ENCODE results near the gene PIK3CG. TPM values are rescaled to one million over a fixed set of nuclear protein-coding genes. Genes with fewer than 3 reads are reported as not detected.
"Not testable (repeated sequence)": the region's sequence is repeated elsewhere in the genome, so short reads cannot be mapped to it uniquely, and the experiment has no call there.

Gene PIK3CG
- polyA plus RNA-seq, 3 donors = 17.9 to 31.2 (median 20.7) TPM

DNA sequence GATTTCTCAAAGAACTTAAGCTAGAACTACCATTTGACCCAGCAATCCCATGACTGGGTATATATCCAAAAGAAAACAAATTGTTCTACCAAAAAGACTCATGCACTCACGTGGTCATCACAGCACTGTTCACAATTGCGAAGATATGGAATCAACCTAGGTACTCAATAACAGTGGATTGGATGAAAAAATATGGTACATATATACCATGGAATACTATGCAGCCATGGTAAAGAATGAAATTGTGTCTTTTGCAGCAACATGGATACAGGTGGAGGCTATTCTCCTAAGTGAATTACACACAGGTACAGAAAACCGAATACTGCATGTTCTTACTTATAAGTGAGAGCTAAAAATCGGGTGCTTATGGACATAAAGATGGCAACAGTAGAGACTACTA, 61.8 kb downstream of the PIK3CG start:
- DNase-seq = no peak
- Mint-ChIP-seq H3K36me3 (no peaks in the 10 kb centered on the region), H3K4me3 (no peak overlapping the region), H3K27me3 (ENCODE audit: low read depth in 3 of 3) (peaks cover 0 to 3% (median 0%) of the 10 kb centered on the region in 3 donors), H3K27ac (no peak overlapping the region), H3K9me3 (peaks cover 0 to 19% (median 5%) of the 10 kb centered on the region in 7 donors), H3K4me1 (no peaks in the 10 kb centered on the region)
- no peaks in the 10 kb centered on the region for H3K9me3 ChIP-seq (replicated peaks in 1 of 2; ENCODE audit: control insufficient read depth in 1 of 2, insufficient read depth in 1 of 2, low read length in 2 of 2)
- TF ChIP-seq, protein P1, sequence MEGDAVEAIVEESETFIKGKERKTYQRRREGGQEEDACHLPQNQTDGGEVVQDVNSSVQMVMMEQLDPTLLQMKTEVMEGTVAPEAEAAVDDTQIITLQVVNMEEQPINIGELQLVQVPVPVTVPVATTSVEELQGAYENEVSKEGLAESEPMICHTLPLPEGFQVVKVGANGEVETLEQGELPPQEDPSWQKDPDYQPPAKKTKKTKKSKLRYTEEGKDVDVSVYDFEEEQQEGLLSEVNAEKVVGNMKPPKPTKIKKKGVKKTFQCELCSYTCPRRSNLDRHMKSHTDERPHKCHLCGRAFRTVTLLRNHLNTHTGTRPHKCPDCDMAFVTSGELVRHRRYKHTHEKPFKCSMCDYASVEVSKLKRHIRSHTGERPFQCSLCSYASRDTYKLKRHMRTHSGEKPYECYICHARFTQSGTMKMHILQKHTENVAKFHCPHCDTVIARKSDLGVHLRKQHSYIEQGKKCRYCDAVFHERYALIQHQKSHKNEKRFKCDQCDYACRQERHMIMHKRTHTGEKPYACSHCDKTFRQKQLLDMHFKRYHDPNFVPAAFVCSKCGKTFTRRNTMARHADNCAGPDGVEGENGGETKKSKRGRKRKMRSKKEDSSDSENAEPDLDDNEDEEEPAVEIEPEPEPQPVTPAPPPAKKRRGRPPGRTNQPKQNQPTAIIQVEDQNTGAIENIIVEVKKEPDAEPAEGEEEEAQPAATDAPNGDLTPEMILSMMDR (IDR thresholded peaks at IDR 0.05) = no peak
- no peaks in the 10 kb centered on the region for H3K4me1 ChIP-seq (ENCODE audit: control insufficient read depth in 1 of 2, insufficient read depth in 2 of 2, low read length in 2 of 2)
- H3K4me3 ChIP-seq (replicated peaks in 1 of 3; ENCODE audit: low read depth in 2 of 3, low read length in 3 of 3) = no peak overlapping the region
- no peaks in the 10 kb centered on the region for H4K20me1 ChIP-seq (ENCODE audit: insufficient read depth, low read length)
- WGBS (ENCODE audit: insufficient coverage) = no CpG with 5 or more reads among the region's 4 CpGs
- no peaks in the 10 kb centered on the region for H3K36me3 ChIP-seq (replicated peaks in 1 of 2; ENCODE audit: control insufficient read depth in 1 of 2, insufficient read depth in 2 of 2, low read length in 2 of 2)
- no peak overlapping the region for H3K9ac ChIP-seq (ENCODE audit: insufficient read depth, low read length, poor library complexity, severe bottlenecking)
- no peak overlapping the region for H3K4me2 ChIP-seq (replicated peaks; ENCODE audit: extremely low read depth, low read length, poor library complexity, severe bottlenecking)
- H2AFZ ChIP-seq (ENCODE audit: insufficient read depth, low read depth, low read length, poor library complexity, severe bottlenecking) = no peak overlapping the region
- intact Hi-C loops (cut with micrococcal nuclease) = no loop called here
- H3K27me3 ChIP-seq (ENCODE audit: control insufficient read depth in 2 of 2, insufficient read depth in 2 of 2, low read length in 2 of 2) = no peaks in the 10 kb centered on the region
- no peaks in the 10 kb centered on the region for H3K79me2 ChIP-seq (ENCODE audit: insufficient read depth, low read length)
- H3K27ac ChIP-seq (ENCODE audit: low read depth in 1 of 2, low read length in 2 of 2) = no peak overlapping the region

DNA sequence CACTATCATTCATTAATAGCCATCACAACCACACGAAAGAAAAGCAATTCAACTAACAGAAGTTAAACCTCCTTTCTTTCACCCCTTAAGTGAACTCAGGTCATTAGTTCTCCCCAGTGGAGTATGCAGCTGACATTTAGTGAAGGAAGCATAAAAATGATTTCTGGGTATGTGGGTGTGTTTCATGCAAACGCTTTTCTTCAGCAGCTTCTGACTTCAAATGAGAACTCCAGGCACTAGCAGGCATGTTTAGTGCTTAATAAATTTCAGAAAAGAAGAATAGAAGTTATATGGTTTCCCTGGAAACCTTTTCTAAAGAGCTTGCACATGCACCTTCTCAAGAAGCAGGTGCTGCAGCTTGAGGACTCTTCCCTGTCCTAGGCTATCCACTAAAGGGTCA, 62.5 kb downstream of the PIK3CG start:
- H3K9ac ChIP-seq (ENCODE audit: insufficient read depth, low read length, poor library complexity, severe bottlenecking) = no peak overlapping the region
- H3K9me3 Mint-ChIP-seq = peaks cover 0 to 16% (median 4%) of the 10 kb centered on the region in 7 donors
- H3K27me3 ChIP-seq (ENCODE audit: control insufficient read depth in 2 of 2, insufficient read depth in 2 of 2, low read length in 2 of 2) = no peaks in the 10 kb centered on the region
- no peak overlapping the region for H3K27ac ChIP-seq (ENCODE audit: low read depth in 1 of 2, low read length in 2 of 2)
- H3K4me2 ChIP-seq (replicated peaks; ENCODE audit: extremely low read depth, low read length, poor library complexity, severe bottlenecking) = no peak overlapping the region
- no peak for DNase-seq
- H3K4me3 ChIP-seq (replicated peaks in 1 of 3; ENCODE audit: low read depth in 2 of 3, low read length in 3 of 3) = no peak overlapping the region
- H3K79me2 ChIP-seq (ENCODE audit: insufficient read depth, low read length) = no peaks in the 10 kb centered on the region
- no peak overlapping the region for H2AFZ ChIP-seq (ENCODE audit: insufficient read depth, low read depth, low read length, poor library complexity, severe bottlenecking)
- TF ChIP-seq, protein P1 (IDR thresholded peaks at IDR 0.05) = no peak
- intact Hi-C loops (cut with micrococcal nuclease) = no loop called here
- H3K36me3 Mint-ChIP-seq = no peaks in the 10 kb centered on the region
- no peaks in the 10 kb centered on the region for H3K4me1 ChIP-seq (ENCODE audit: control insufficient read depth in 1 of 2, insufficient read depth in 2 of 2, low read length in 2 of 2)
- H3K27ac Mint-ChIP-seq = no peak overlapping the region
- no peaks in the 10 kb centered on the region for H3K4me1 Mint-ChIP-seq
- no peaks in the 10 kb centered on the region for H3K9me3 ChIP-seq (replicated peaks in 1 of 2; ENCODE audit: control insufficient read depth in 1 of 2, insufficient read depth in 1 of 2, low read length in 2 of 2)
- H3K27me3 Mint-ChIP-seq (ENCODE audit: low read depth in 3 of 3) = peaks cover 0 to 3% (median 1%) of the 10 kb centered on the region in 3 donors
- no peak overlapping the region for H3K4me3 Mint-ChIP-seq
- H4K20me1 ChIP-seq (ENCODE audit: insufficient read depth, low read length) = no peaks in the 10 kb centered on the region
- no CpG with 5 or more reads among the region's 2 CpGs for WGBS (ENCODE audit: insufficient coverage)
- no peaks in the 10 kb centered on the region for H3K36me3 ChIP-seq (replicated peaks in 1 of 2; ENCODE audit: control insufficient read depth in 1 of 2, insufficient read depth in 2 of 2, low read length in 2 of 2)

DNA sequence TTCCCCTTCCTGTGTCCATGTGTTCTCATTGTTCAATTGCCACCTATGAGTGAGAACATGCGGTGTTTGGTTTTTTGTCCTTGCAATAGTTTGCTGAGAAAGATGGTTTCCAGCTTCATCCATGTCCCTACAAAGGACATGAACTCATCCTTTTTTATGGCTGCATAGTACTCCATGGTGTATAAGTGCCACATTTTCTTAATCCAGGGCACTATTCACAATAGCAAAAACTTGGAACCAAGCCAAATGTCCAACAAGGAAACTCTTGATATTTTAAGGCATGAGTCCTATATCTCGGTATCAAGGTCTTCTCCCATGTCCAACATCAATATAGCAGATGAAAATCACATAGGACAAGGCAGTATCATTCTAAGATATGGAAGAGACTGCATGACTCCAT, 64.5 kb downstream of the PIK3CG start:
- H3K4me2 ChIP-seq (replicated peaks; ENCODE audit: extremely low read depth, low read length, poor library complexity, severe bottlenecking); H3K4me3 ChIP-seq (replicated peaks in 1 of 3; ENCODE audit: low read depth in 2 of 3, low read length in 3 of 3); H3K36me3 Mint-ChIP-seq; H3K27me3 Mint-ChIP-seq (ENCODE audit: low read depth in 3 of 3); H4K20me1 ChIP-seq (ENCODE audit: insufficient read depth, low read length); H3K27ac ChIP-seq (ENCODE audit: low read depth in 1 of 2, low read length in 2 of 2); H3K9ac ChIP-seq (ENCODE audit: insufficient read depth, low read length, poor library complexity, severe bottlenecking); H3K79me2 ChIP-seq (ENCODE audit: insufficient read depth, low read length); H3K4me1 Mint-ChIP-seq; DNase-seq; H3K4me3 Mint-ChIP-seq; H3K36me3 ChIP-seq (replicated peaks in 1 of 2; ENCODE audit: control insufficient read depth in 1 of 2, insufficient read depth in 2 of 2, low read length in 2 of 2); H3K9me3 Mint-ChIP-seq; H3K27ac Mint-ChIP-seq; H2AFZ ChIP-seq (ENCODE audit: insufficient read depth, low read depth, low read length, poor library complexity, severe bottlenecking); intact Hi-C loops (cut with micrococcal nuclease); H3K4me1 ChIP-seq (ENCODE audit: control insufficient read depth in 1 of 2, insufficient read depth in 2 of 2, low read length in 2 of 2); H3K27me3 ChIP-seq (ENCODE audit: control insufficient read depth in 2 of 2, insufficient read depth in 2 of 2, low read length in 2 of 2); H3K9me3 ChIP-seq (replicated peaks in 1 of 2; ENCODE audit: control insufficient read depth in 1 of 2, insufficient read depth in 1 of 2, low read length in 2 of 2): not testable (repeated sequence)
- 100% methylated on average over 1 of the region's 2 CpGs for WGBS (ENCODE audit: insufficient coverage)

Measured in CD14-positive monocyte (primary cell).